ENCODE results near the gene E2F4. TPM values are rescaled to one million over a fixed set of nuclear protein-coding genes. Genes with fewer than 3 reads are reported as not detected.

The E2F4 gene
- total RNA-seq, 1 donor from 2014 or later, result 17.8 TPM

GRCh38 chr16:67210069-67210937 is 18.3 kb downstream of the E2F4 start:
- no peak for DNase-seq

GRCh38 chr16:67211674-67212073 is 19.7 kb downstream of the E2F4 start:
- DNase-seq, result no peak

GRCh38 chr16:67212766-67213165 is 20.8 kb downstream of the E2F4 start:
- DNase-seq, result no peak

GRCh38 chr16:67213197-67214019 is 21.5 kb downstream of the E2F4 start:
- DNase-seq, result no peak

- no peak for DNase-seq
These were observed 23.8 kb downstream of the E2F4 start for GRCh38 chr16:67215706-67216105.

GRCh38 chr16:67216612-67217490 is 24.9 kb downstream of the E2F4 start:
- no peak for DNase-seq

- no peak for DNase-seq
These were observed 32.0 kb downstream of the E2F4 start for GRCh38 chr16:67223992-67224391.

GRCh38 chr16:67226295-67226803 is 34.4 kb downstream of the E2F4 start:
- DNase-seq, result no peak

- peak; percentile 94 for DNase-seq
These were observed 35.0 kb downstream of the E2F4 start, which contains the start of gene TMEM208 for GRCh38 chr16:67226804-67227566. Gene TMEM208, plus strand, starts transcription at chr16:67227130. Its CDS starts 89 bp downstream, at chr16:67227219.

- DNase-seq, result no peak
These were observed 35.6 kb downstream of the E2F4 start for GRCh38 chr16:67227567-67227921.

- DNase-seq, result no peak
These were observed 36.3 kb downstream of the E2F4 start for GRCh38 chr16:67228034-67228785.

- DNase-seq, result no peak
These were observed 37.0 kb downstream of the E2F4 start for GRCh38 chr16:67228905-67229304.

- DNase-seq, result no peak
These were observed 38.2 kb downstream of the E2F4 start for GRCh38 chr16:67229906-67230808.

- DNase-seq, result no peak
These were observed 39.1 kb downstream of the E2F4 start for GRCh38 chr16:67230809-67231660.

- no peak for DNase-seq
These were observed 41.6 kb downstream of the E2F4 start for GRCh38 chr16:67233596-67233995.

- DNase-seq, result no peak
These were observed 42.2 kb downstream of the E2F4 start for GRCh38 chr16:67234180-67234597.

GRCh38 chr16:67235816-67236562 is 44.0 kb downstream of the E2F4 start:
- DNase-seq, result no peak

All from occipital lobe (tissue), 2 donors.